ENCODE data around the gene ACVR2A.

ACVR2A gene

GRCh38 chr2:147818741-147819140, 26.1 kb upstream of the ACVR2A start:
- H3K4me3 ChIP-seq (replicated peaks; ENCODE audit: low read depth, low read length), result no peak overlapping the region
- no peaks in the 10 kb centered on the region for H3K36me3 ChIP-seq (ENCODE audit: control insufficient read depth, insufficient read depth, low read length)
- no peak for TF ChIP-seq CTCF (IDR thresholded peaks at IDR 0.05; ENCODE audit: insufficient read depth, low read length, poor library complexity, severe bottlenecking)
- no peaks in the 10 kb centered on the region for H3K27me3 ChIP-seq (replicated peaks; ENCODE audit: control insufficient read depth, insufficient read depth, low read length)
- no peak for DNase-seq (ENCODE audit: extremely low read depth, insufficient read length)

GRCh38 chr2:147824620-147825019, 20.2 kb upstream of the ACVR2A start:
- TF ChIP-seq CTCF (IDR thresholded peaks at IDR 0.05; ENCODE audit: insufficient read depth, low read length, poor library complexity, severe bottlenecking), result no peak
- Histone ChIP-seq H3K27me3 (replicated peaks; ENCODE audit: control insufficient read depth, insufficient read depth, low read length) (no peaks in the 10 kb centered on the region), H3K4me3 (replicated peaks; ENCODE audit: low read depth, low read length) (no peak overlapping the region), H3K36me3 (ENCODE audit: control insufficient read depth, insufficient read depth, low read length) (no peaks in the 10 kb centered on the region)
- DNase-seq (ENCODE audit: extremely low read depth, insufficient read length), result no peak

GRCh38 chr2:147826278-147827087, 18.3 kb upstream of the ACVR2A start:
- H3K36me3 ChIP-seq (ENCODE audit: control insufficient read depth, insufficient read depth, low read length), result no peaks in the 10 kb centered on the region
- H3K4me3 ChIP-seq (replicated peaks; ENCODE audit: low read depth, low read length), result no peak overlapping the region
- DNase-seq (ENCODE audit: extremely low read depth, insufficient read length), result no peak
- TF ChIP-seq CTCF (IDR thresholded peaks at IDR 0.05; ENCODE audit: insufficient read depth, low read length, poor library complexity, severe bottlenecking), result no peak
- H3K27me3 ChIP-seq (replicated peaks; ENCODE audit: control insufficient read depth, insufficient read depth, low read length), result no peaks in the 10 kb centered on the region

GRCh38 chr2:147827088-147827375, 17.8 kb upstream of the ACVR2A start:
- no peak overlapping the region for H3K4me3 ChIP-seq (replicated peaks; ENCODE audit: low read depth, low read length)
- TF ChIP-seq CTCF (IDR thresholded peaks at IDR 0.05; ENCODE audit: insufficient read depth, low read length, poor library complexity, severe bottlenecking), result no peak
- no peak for DNase-seq (ENCODE audit: extremely low read depth, insufficient read length)
- no peaks in the 10 kb centered on the region for H3K27me3 ChIP-seq (replicated peaks; ENCODE audit: control insufficient read depth, insufficient read depth, low read length)
- no peaks in the 10 kb centered on the region for H3K36me3 ChIP-seq (ENCODE audit: control insufficient read depth, insufficient read depth, low read length)

- DNase-seq (ENCODE audit: extremely low read depth, insufficient read length), result no peak
- Histone ChIP-seq H3K36me3 (ENCODE audit: control insufficient read depth, insufficient read depth, low read length) (no peaks in the 10 kb centered on the region), H3K4me3 (replicated peaks; ENCODE audit: low read depth, low read length) (no peak overlapping the region), H3K27me3 (replicated peaks; ENCODE audit: control insufficient read depth, insufficient read depth, low read length) (no peaks in the 10 kb centered on the region)
- no peak for TF ChIP-seq CTCF (IDR thresholded peaks at IDR 0.05; ENCODE audit: insufficient read depth, low read length, poor library complexity, severe bottlenecking)
Measured at GRCh38 chr2:147829106-147829505, 15.7 kb upstream of the ACVR2A start.

- no peak overlapping the region for H3K4me3 ChIP-seq (replicated peaks; ENCODE audit: low read depth, low read length)
- TF ChIP-seq CTCF (IDR thresholded peaks at IDR 0.05; ENCODE audit: insufficient read depth, low read length, poor library complexity, severe bottlenecking), result no peak
- no peak for DNase-seq (ENCODE audit: extremely low read depth, insufficient read length)
- H3K27me3 ChIP-seq (replicated peaks; ENCODE audit: control insufficient read depth, insufficient read depth, low read length), result no peaks in the 10 kb centered on the region
- no peaks in the 10 kb centered on the region for H3K36me3 ChIP-seq (ENCODE audit: control insufficient read depth, insufficient read depth, low read length)
Measured at GRCh38 chr2:147836099-147836498, 8.7 kb upstream of the ACVR2A start.
